NCI-H1092 (cell line): ENCODE data around the gene WDR59.

Source experiments
- DNase-seq: peaks from one replicate; lab custom pipeline; 2025; lab: John Stamatoyannopoulos, UW

WDR59 gene

GRCh38 chr16:74902161-74902560, 82.8 kb downstream of the WDR59 start:
- no peak for DNase-seq

GRCh38 chr16:74901606-74902005, 83.3 kb downstream of the WDR59 start:
- no peak for DNase-seq

- DNase-seq: no peak
Observed at GRCh38 chr16:74899816-74900215, 85.1 kb downstream of the WDR59 start.

- DNase-seq: no peak
Observed at GRCh38 chr16:74898659-74899058, 86.3 kb downstream of the WDR59 start.

GRCh38 chr16:74896389-74897370, 88.2 kb downstream of the WDR59 start:
- DNase-seq: no peak

GRCh38 chr16:74893541-74893940, 91.4 kb downstream of the WDR59 start:
- DNase-seq: no peak

- DNase-seq: no peak
Observed at GRCh38 chr16:74892574-74893461, 92.1 kb downstream of the WDR59 start.

- DNase-seq: no peak
Observed at GRCh38 chr16:74888888-74889287, 96.0 kb downstream of the WDR59 start.

- DNase-seq: no peak
Observed at GRCh38 chr16:74888232-74888862, 96.6 kb downstream of the WDR59 start.

GRCh38 chr16:74887084-74887483, 97.8 kb downstream of the WDR59 start:
- DNase-seq: no peak

- no peak for DNase-seq
Observed at GRCh38 chr16:74877706-74878105, 107.2 kb downstream of the WDR59 start.

GRCh38 chr16:74874912-74875546, 109.9 kb downstream of the WDR59 start:
- DNase-seq: no peak

GRCh38 chr16:74874123-74874522, 110.8 kb downstream of the WDR59 start:
- DNase-seq: no peak

- no peak for DNase-seq
Observed at GRCh38 chr16:74872302-74872701, 112.6 kb downstream of the WDR59 start.

- DNase-seq: no peak
Observed at GRCh38 chr16:74871608-74872007, 113.3 kb downstream of the WDR59 start.

GRCh38 chr16:74868501-74868900, 116.4 kb downstream of the WDR59 start:
- DNase-seq: no peak

GRCh38 chr16:74868035-74868434, 116.9 kb downstream of the WDR59 start:
- no peak for DNase-seq

GRCh38 chr16:74867281-74867849, 117.6 kb downstream of the WDR59 start:
- no peak for DNase-seq

- no peak for DNase-seq
Observed at GRCh38 chr16:74865922-74866598, 118.9 kb downstream of the WDR59 start.

GRCh38 chr16:74862743-74863244, 122.1 kb downstream of the WDR59 start:
- peak; percentile 34 for DNase-seq

- DNase-seq: no peak
Observed at GRCh38 chr16:74852500-74852875, 132.4 kb downstream of the WDR59 start.
